LNCaP clone FGC (cell line): ENCODE measurements around the gene COX11.

Experiments
- DNase-seq: peaks from one replicate; pipeline ENCODE4 v3.0.0-alpha.2; 2011; ENCODE audit warnings: low read depth
- H3K4me3 ChIP-seq: 2 replicates; pipeline ENCODE4 v1.5.1; 2011; ENCODE audit warnings: mild to moderate bottlenecking, low read depth, low read length, control low read depth
- TF ChIP-seq, protein P1 (sequence below): IDR thresholded peaks from 2 replicates; pipeline ENCODE4 v1.5.1; 2012; ENCODE audit warnings: mild to moderate bottlenecking; ENCODE audit not compliant: control insufficient read depth, insufficient read depth; ENCODE audit errors: extremely low read depth

COX11 gene

GRCh38 chr17:54968262-54968987, at the start of gene COX11, which contains the start of gene STXBP4:
COX11 (minus strand) TSS chr17:54968654; CDS start chr17:54968646, 8 bp downstream.
STXBP4 (plus strand) TSS chr17:54968765; CDS start chr17:54986220, 17,455 bp downstream.
- DNase-seq: peak; percentile 91
- TF ChIP-seq, protein P1, sequence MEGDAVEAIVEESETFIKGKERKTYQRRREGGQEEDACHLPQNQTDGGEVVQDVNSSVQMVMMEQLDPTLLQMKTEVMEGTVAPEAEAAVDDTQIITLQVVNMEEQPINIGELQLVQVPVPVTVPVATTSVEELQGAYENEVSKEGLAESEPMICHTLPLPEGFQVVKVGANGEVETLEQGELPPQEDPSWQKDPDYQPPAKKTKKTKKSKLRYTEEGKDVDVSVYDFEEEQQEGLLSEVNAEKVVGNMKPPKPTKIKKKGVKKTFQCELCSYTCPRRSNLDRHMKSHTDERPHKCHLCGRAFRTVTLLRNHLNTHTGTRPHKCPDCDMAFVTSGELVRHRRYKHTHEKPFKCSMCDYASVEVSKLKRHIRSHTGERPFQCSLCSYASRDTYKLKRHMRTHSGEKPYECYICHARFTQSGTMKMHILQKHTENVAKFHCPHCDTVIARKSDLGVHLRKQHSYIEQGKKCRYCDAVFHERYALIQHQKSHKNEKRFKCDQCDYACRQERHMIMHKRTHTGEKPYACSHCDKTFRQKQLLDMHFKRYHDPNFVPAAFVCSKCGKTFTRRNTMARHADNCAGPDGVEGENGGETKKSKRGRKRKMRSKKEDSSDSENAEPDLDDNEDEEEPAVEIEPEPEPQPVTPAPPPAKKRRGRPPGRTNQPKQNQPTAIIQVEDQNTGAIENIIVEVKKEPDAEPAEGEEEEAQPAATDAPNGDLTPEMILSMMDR: no peak; the same call in 1 of the 2 replicates
- H3K4me3 ChIP-seq: peak within 1 kb of the TSS; percentile 84

GRCh38 chr17:55005520-55005919, 37.1 kb upstream of the COX11 start:
- no peak overlapping the region for H3K4me3 ChIP-seq
- TF ChIP-seq, protein P1: peak; percentile 61
- DNase-seq: peak; percentile 8

DNA sequence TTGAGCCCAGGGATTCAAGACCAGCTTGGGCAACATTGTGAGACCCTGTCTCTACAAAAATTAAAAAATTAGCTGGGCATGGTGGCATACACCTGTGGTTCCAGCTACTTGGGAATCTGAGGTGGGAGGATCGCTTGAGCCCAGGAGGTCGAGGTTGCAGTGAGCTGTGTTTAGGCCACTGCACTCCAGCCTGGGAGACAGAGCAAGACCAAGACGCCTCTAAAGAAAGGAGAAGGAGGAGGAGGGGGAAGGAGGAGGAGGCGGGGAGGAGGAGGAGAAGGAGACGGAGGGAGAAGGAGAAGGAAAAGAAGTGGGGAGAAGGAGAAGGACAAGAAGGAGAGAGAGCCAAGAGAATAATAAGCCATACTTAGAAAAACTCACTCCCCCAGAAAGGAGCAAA, 36.0 kb upstream of the COX11 start:
- no peak for DNase-seq
- H3K4me3 ChIP-seq: no peak overlapping the region
- TF ChIP-seq, protein P1: no peak

GRCh38 chr17:55002458-55002857, 34.0 kb upstream of the COX11 start:
- DNase-seq: no peak
- H3K4me3 ChIP-seq: no peak overlapping the region
- TF ChIP-seq, protein P1: no peak

DNA sequence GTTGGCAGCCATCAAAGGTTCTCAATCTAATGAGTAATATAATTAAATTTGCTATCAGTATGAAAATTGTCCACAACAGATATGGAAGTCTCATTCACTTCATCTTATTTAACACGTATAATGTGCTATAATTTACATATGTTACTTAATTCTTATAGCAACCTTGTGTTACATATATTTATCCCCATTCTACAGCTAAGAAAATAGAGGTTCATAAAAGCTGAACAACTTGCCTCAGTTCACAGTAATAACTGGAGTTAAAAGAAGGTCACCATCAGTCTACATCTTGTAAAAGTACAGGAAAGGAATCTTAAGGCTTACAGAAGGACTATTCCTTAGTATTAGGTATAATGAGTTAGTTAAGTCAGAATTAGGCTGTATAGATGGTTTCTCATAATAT, 28.0 kb upstream of the COX11 start:
- TF ChIP-seq, protein P1: no peak
- no peak for DNase-seq
- no peak overlapping the region for H3K4me3 ChIP-seq

DNA sequence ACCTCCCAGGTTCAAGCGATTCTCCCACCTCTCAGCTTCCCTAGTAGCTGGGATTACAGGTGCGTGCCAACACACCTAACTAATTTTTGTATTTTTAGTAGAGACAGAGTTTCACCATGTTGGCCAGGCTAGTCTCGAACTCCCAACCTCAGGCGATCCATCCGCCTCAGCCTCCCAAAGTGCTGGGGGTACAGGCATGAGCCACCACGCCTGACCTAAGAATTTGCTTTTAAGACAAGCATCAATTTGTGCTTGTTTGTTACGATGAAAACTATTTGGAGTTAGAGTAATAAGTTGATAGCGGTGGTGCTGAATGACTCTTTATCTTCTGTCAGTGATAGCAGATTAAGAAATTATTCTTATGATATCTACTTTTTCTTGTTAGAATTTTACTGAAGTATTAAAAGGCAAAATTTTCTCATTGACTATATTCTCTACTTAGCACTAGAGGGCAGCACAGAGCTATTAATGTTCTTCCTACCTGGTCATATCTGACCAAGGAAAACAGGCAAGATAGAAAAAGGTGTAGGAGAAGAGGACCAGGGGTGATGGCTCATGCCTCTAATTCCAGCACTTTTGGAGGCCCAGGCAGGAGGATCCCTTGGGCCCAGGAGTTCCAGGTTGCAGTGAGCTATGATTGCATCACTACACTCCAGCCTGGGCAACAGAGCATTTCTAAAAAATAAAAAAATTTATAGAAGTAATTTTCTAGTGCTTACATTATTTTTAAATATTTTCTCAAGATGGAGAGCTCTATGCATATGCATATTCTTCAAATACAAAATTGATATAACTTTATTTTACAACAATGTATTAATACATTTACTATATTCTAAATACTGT, 24.6 kb upstream of the COX11 start:
- TF ChIP-seq, protein P1: peak; percentile 65
- H3K4me3 ChIP-seq: no peak overlapping the region
- no peak for DNase-seq
